Sigmoid colon (tissue), 7 donors: ENCODE data around the gene EVA1B. TPM values are rescaled to one million over a fixed set of nuclear protein-coding genes. Genes with fewer than 3 reads are reported as not detected.
A peak's percentile ranks its signal among the peaks of the same experiment; 100 is the strongest.

Experiments used
- DNase-seq: peaks from one replicate; pipeline ENCODE4 v3.0.0-alpha.2; 2019
- H3K27ac ChIP-seq, 4 donors: fragments of 200-600 bp; sonication (generic); one replicate each; pipeline ENCODE4 v1.5.1; 2016 to 2019; ENCODE audit warnings: mild to moderate bottlenecking in 1 of 4
- H3K27me3 ChIP-seq, 3 donors: fragments of 200-600 bp; sonication (generic); one replicate each; pipeline ENCODE4 v1.5.1; 2019; ENCODE audit warnings: mild to moderate bottlenecking in 1 of 3
- H3K36me3 ChIP-seq, 4 donors: fragments of 200-600 bp; sonication (generic); one replicate each; pipeline ENCODE4 v1.5.1; 2016 to 2019
- H3K4me1 ChIP-seq, 4 donors: fragments of 200-600 bp; sonication (generic); one replicate each; pipeline ENCODE4 v1.5.1; 2017 to 2019
- H3K4me3 ChIP-seq, 4 donors: fragments of 200-600 bp; sonication (generic); one replicate each; pipeline ENCODE4 v1.5.1; 2017 to 2019; ENCODE audit warnings: mild to moderate bottlenecking in 2 of 4, moderate library complexity in 1 of 4
- H3K9me3 ChIP-seq, 4 donors: fragments of 200-600 bp in 3 of 4; sonication (generic) in 3 of 4; one replicate each; pipeline versions ENCODE4 v1.5.1 to v1.6.1; 2013 to 2019
- EP300 ChIP-seq, 4 donors: sonication (generic); formaldehyde crosslinking; IDR thresholded peaks; one replicate each; pipeline ENCODE4 v1.6.1; 2017; ENCODE audit warnings: antibody characterized with exemption in 4 of 4
- POLR2A ChIP-seq, 2 donors: fragments of 450-650 bp; IDR thresholded peaks; one replicate each; pipeline ENCODE4 v1.6.1; 2016; ENCODE audit warnings: antibody characterized with exemption in 2 of 2, mild to moderate bottlenecking in 2 of 2, moderate library complexity in 2 of 2
- POLR2AphosphoS5 ChIP-seq, 4 donors: sonication (generic); formaldehyde crosslinking; IDR thresholded peaks; one replicate each; pipeline ENCODE4 v1.6.1; 2017; ENCODE audit warnings: antibody characterized with exemption in 4 of 4
- WGBS, 2 donors: extraction: QIAGEN DNeasy Blood & Tissue Kit; methylation state at CpG; one replicate each; pipeline ENCODE4 v1.1.7; 2013; 5-methylcytosine and 5-hydroxymethylcytosine counted together
- intact Hi-C: fragments of 100-400 bp; cut with DNase I; formaldehyde crosslinking; loops from one replicate; pipeline ENCODE4 v1.15.1; 2023
- polyA plus RNA-seq, 3 donors: library from polyadenylated mRNA; stranded (reverse); fragments of 200-250 nt; gene quantifications; one replicate each; pipeline ENCODE4 v1.2.3, GENCODE V29; 2013
- total RNA-seq, 4 donors: library from RNA; depleted of rRNA; stranded (reverse); fragments of >200 nt; gene quantifications; one replicate each; pipeline ENCODE4 v1.1.0, GENCODE V29; 2016
- TF ChIP-seq, protein P1 (sequence below), 4 experiments: fragments of 450-650 bp in 3 of 4; fragments of 200-600 bp in 1 of 4; IDR thresholded peaks; one replicate each; pipeline ENCODE4 v1.5.1; 2016 to 2019; ENCODE audit warnings: antibody characterized with exemption in 4 of 4, mild to moderate bottlenecking in 3 of 4, moderate library complexity in 2 of 4
- donor health status: healthy with polysubstance abuse.
- donor health status: Bipolar disorder and iron deficiency.
- donor health status: healthy.

EVA1B gene
- total and polyA plus RNA-seq, 7 donors, result 5.8 to 102 (median 46.7) TPM

DNA sequence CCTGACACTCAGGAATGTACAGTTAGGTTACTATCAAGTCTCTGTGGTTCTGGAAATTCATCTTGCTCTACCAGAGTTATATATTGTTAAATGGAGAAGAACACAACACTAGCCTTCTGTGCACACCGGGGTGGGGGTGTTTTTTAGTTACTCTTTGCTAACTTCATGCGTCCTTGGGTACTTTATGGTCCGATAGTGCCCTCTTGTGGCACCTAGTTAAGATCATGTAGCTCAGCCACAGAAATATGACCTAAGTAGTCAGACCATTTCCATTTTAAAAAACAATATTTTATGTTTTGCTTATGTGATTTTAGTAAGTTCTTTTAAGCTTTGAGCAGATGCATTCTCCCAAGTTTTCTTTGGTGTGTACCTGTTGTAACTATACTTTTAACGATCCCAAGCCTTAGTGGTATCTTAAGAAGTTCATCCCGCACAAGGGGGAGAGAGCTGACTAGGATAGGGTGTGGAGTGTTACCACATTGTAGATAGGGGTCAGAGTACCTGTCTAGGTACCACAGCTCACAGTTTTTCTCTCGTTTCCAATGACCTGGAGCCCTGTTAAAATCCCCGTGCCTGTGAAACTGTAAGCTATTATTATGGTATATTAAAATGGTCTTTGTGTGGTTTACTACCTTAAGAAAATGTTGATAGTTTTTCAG is 37.9 kb downstream of the EVA1B start:
- intact Hi-C loops, result loop anchor here (1.0 to 5.0 kb wide), 4 partner anchors 61 to 188 kb away; partner anchors contain the start of genes THRAP3 and TRAPPC3
- DNase-seq, result peak; percentile 82
- no peaks in the 10 kb centered on the region for H3K27me3 ChIP-seq
- H3K36me3 ChIP-seq, result peaks cover 22 to 73% (median 46%) of the 10 kb centered on the region in 4 donors
- H3K27ac ChIP-seq, result peak overlapping the region; percentile 20 to 71 (median 52)
- no peaks in the 10 kb centered on the region for H3K9me3 ChIP-seq
- no peak overlapping the region for H3K4me3 ChIP-seq
- TF ChIP-seq POLR2A (IDR thresholded peaks at IDR 0.05) (no peak), EP300 (IDR thresholded peaks at IDR 0.05) (no peak), POLR2AphosphoS5 (IDR thresholded peaks at IDR 0.05) (peak in 3 of 4 donors; percentile 2 to 27 (median 24))
- TF ChIP-seq, protein P1, sequence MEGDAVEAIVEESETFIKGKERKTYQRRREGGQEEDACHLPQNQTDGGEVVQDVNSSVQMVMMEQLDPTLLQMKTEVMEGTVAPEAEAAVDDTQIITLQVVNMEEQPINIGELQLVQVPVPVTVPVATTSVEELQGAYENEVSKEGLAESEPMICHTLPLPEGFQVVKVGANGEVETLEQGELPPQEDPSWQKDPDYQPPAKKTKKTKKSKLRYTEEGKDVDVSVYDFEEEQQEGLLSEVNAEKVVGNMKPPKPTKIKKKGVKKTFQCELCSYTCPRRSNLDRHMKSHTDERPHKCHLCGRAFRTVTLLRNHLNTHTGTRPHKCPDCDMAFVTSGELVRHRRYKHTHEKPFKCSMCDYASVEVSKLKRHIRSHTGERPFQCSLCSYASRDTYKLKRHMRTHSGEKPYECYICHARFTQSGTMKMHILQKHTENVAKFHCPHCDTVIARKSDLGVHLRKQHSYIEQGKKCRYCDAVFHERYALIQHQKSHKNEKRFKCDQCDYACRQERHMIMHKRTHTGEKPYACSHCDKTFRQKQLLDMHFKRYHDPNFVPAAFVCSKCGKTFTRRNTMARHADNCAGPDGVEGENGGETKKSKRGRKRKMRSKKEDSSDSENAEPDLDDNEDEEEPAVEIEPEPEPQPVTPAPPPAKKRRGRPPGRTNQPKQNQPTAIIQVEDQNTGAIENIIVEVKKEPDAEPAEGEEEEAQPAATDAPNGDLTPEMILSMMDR (IDR thresholded peaks at IDR 0.05), result peak; percentile 56 to 70 (median 58)
- H3K4me1 ChIP-seq, result peaks cover 0 to 53% (median 24%) of the 10 kb centered on the region in 4 donors
- WGBS, 2 donors, result 44 to 52% methylated on average over 7 of the region's 7 CpGs

DNA sequence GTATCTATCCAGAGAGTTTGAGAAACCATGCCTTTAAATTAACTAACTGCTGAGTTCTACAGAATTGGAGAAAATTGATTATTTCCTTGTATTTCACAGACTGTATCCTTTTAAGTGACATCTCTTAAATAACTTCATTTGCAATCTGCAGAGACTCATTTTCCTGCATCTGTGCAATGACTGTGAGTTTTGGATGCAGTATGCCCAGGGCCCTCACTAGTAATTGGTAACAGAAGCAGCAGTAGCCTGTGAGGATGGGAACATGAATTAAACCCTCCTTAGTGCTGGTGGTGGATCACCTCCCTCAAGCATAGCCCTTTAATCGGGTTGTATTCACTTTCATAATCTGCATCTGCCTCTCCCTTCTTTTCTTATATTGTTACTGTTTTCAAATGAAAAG is 38.9 kb downstream of the EVA1B start:
- no peaks in the 10 kb centered on the region for H3K27me3 ChIP-seq
- H3K27ac ChIP-seq, result peak overlapping the region; percentile 27 to 71 (median 52)
- H3K36me3 ChIP-seq, result peaks cover 13 to 62% (median 36%) of the 10 kb centered on the region in 4 donors
- no peaks in the 10 kb centered on the region for H3K9me3 ChIP-seq
- TF ChIP-seq, protein P1 (IDR thresholded peaks at IDR 0.05), result no peak
- TF ChIP-seq EP300 (IDR thresholded peaks at IDR 0.05), result no peak
- TF ChIP-seq POLR2A (IDR thresholded peaks at IDR 0.05), result no peak
- 61 to 70% methylated on average over 1 of the region's 1 CpG for WGBS, 2 donors
- intact Hi-C loops, result loop anchor here (2.0 kb wide), 1 partner anchor 60 kb away; the partner anchor contains the start of gene THRAP3
- H3K4me1 ChIP-seq, result peaks cover 0 to 64% (median 32%) of the 10 kb centered on the region in 4 donors
- no peak overlapping the region for H3K4me3 ChIP-seq
- no peak for DNase-seq

DNA sequence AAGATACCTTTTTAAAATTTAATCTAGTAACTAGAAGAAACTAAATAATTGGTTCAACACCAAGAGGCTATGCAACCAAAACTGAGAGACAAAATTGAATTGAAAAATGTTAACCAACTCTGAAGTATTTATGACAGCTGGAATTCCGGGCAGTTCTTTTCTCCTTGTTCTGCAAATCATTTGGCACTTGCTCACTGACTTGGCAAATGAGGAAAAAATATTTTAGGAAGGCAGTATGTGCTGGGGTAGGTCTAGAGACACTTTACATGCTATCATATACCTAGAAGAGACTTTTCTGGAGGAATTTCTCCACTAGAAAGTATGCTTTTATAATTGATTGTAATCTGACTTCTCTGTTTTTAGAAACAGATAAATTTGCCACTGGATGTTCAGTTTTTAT is 39.4 kb downstream of the EVA1B start:
- WGBS, 2 donors, result 71 to 80% methylated on average over 1 of the region's 1 CpG
- Histone ChIP-seq H3K4me3 (no peak overlapping the region), H3K4me1 (peaks cover 0 to 68% (median 37%) of the 10 kb centered on the region in 4 donors), H3K27me3 (no peaks in the 10 kb centered on the region), H3K9me3 (no peaks in the 10 kb centered on the region), H3K36me3 (peaks cover 13 to 57% (median 32%) of the 10 kb centered on the region in 4 donors), H3K27ac (peak overlapping the region; percentile 27 to 71 (median 46))
- no peak for DNase-seq
- no peak for TF ChIP-seq EP300 (IDR thresholded peaks at IDR 0.05)
- intact Hi-C loops, result loop anchor here (2.0 kb wide), 1 partner anchor 59 kb away; the partner anchor contains the start of gene THRAP3

DNA sequence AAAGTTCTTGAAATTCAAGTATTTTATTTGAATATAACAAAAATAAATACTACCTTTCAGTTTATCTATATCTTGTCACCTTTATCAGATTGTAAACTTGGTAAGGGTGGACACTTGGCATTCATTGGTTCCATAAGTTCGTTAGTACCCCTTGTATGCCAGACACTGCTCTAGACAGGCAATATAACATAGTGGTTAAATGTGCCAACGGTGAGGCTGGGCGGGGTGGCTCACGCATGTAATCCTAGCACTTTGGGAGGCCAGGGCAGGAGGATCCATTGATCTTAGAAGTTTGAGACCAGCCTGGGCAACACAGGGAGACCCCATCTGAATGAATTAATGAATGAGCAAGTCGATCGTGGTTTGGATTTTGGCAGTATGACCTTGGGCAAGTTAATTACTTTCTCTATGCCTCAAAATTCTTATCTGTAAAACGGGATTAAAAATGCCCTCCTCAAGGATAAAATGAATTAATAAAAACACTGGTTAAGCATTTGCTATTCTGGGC is 43.6 kb downstream of the EVA1B start:
- Histone ChIP-seq H3K36me3 (peaks cover 0 to 24% (median 7%) of the 10 kb centered on the region in 4 donors), H3K27me3 (no peaks in the 10 kb centered on the region), H3K4me1 (peaks cover 0 to 63% (median 39%) of the 10 kb centered on the region in 4 donors), H3K9me3 (no peaks in the 10 kb centered on the region), H3K4me3 (no peak overlapping the region), H3K27ac (peak overlapping the region; percentile 36 to 68 (median 57))
- DNase-seq, result no peak
- WGBS, 2 donors, result 55 to 73% methylated on average over 7 of the region's 7 CpGs
- TF ChIP-seq POLR2AphosphoS5 (IDR thresholded peaks at IDR 0.05) (no peak), EP300 (IDR thresholded peaks at IDR 0.05) (no peak), POLR2A (IDR thresholded peaks at IDR 0.05) (no peak)
- TF ChIP-seq, protein P1 (IDR thresholded peaks at IDR 0.05), result no peak
- intact Hi-C loops, result no loop called here

DNA sequence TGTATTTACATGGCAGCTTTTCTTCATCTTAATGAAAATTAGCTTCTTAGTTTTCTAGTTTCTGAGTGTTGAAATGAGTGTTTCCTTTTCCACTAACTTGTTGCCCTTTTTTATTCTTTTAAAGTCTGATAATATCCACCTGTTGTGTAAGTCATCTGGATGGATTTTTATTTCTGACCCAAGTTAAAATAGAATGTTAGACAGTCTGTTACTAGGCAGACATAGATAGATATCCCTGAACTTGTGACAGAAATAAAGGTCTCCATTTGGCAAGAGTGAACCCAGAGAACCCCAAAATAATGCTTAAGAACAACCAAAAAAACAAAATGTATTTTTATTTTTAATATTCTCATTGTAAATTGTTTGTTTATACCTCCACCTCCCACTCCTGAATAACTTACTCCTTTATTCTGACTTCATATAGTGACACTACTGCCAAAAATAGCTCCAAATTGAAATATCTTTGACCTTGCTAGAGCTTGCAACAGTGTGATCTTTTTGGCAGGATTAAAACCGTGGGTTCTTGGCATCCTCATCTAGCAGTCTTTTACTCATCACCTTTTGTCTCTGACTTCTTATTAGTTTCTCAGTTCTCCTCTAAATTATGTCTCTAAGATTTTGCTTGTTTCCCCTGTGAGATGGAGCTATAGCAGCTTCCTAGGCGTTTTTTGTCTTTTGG is 44.2 kb downstream of the EVA1B start:
- Histone ChIP-seq H3K4me3 (no peak overlapping the region), H3K36me3 (peaks cover 0 to 19% (median 5%) of the 10 kb centered on the region in 4 donors), H3K27ac (peak overlapping the region; percentile 36 to 68 (median 57)), H3K27me3 (no peaks in the 10 kb centered on the region), H3K9me3 (no peaks in the 10 kb centered on the region), H3K4me1 (peaks cover 0 to 57% (median 34%) of the 10 kb centered on the region in 4 donors)
- intact Hi-C loops, result no loop called here
- 55 to 69% methylated on average over 2 of the region's 2 CpGs for WGBS, 2 donors
- TF ChIP-seq EP300 (IDR thresholded peaks at IDR 0.05), result no peak
- TF ChIP-seq POLR2AphosphoS5 (IDR thresholded peaks at IDR 0.05), result peak in 2 of 4 donors; percentile 29 to 43
- TF ChIP-seq, protein P1 (IDR thresholded peaks at IDR 0.05), result no peak
- no peak for TF ChIP-seq POLR2A (IDR thresholded peaks at IDR 0.05)
- DNase-seq, result no peak
